GM19463 (cell line): ENCODE measurements around the gene WASF3.

Source experiments
- ATAC-seq: cut with Tn5 transposase; IDR thresholded peaks from one replicate; pipeline ENCODE4 v1.9.1; 2021; ENCODE audit warnings: mild to moderate bottlenecking, moderate library complexity; ENCODE audit not compliant: unreplicated experiment

The WASF3 gene

DNA sequence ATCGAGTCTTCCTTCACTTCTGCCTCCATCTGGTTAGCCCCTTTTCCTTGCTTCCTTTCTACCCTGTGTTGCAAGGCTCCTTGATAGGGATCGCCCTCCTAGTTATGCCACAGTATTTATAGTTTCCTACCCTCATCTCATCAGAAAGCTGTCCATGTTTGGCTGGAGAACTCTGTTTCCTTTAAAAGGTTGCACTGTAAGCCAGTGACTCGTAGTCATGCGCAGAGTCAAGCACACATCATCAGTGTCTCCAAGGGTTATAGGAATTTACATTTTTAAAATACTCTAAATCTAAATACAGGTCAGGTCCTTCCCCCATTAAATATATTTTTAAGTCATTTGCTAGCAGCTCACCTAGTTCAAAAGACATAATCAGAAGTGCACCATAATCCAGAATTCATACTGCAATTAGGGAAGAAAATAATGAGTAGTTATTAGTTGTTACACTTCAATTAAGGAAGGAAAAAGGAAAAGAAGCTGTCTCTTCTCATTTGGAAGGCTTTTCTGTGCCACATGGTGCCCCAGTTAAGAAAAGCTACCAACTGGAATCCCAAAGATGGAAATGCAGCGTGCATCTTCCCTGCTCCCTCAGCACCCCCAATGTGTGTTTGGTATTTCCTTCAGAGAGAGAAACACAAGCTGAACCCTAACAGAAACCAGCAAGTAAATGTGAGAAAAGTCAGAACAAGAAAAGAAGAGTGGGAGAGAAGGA is 122.1 kb downstream of the WASF3 start:
- no peak for ATAC-seq

DNA sequence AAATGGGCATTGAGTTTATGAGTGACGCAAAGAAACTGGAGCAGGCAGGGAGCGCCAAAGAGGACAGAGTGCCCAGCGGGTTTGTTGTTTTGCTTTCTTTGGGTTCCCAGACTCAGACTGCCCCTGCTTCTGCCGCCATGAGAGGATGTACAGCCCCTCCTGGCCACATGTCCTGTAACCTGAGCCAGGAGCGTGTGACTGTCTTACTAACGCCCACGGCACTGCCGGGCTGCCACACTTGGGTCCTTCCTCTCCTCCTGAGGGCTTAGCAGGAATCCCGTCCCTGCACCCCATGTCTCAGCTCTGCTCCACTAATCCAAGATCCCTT is 122.6 kb downstream of the WASF3 start:
- ATAC-seq: no peak

DNA sequence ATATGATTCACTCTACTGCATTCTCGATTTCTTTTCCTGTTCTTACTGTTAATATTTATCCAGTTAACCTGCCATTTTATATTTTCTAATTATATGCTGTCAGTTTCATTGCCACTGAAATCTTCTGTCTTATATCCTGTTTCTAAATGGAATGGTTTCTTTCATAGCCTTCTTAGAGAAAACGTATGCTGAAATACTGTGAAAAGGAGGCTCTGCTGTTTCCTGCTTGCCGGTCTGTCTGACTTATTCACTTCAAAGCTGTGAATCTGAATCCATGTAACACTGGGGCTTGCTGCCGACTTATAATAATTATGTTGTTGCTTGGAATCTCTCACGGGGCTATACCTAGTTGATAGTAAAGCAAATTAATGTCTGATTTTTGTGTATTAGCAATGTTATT is 123.1 kb downstream of the WASF3 start:
- ATAC-seq: no peak

DNA sequence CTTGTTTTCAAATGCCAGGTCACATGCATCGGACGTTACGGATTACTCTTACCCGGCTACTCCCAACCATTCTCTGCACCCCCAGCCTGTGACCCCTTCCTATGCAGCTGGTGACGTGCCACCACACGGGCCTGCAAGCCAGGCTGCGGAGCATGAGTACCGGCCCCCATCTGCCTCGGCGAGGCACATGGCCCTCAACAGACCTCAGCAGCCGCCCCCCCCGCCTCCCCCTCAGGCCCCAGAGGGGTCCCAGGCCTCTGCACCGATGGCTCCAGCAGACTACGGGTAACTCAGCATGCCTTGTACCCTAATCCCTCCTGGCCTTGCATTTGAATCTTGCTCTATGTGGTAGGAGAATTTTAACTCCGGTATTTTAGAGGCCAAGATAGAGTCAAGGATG is 123.6 kb downstream of the WASF3 start:
- ATAC-seq: no peak

DNA sequence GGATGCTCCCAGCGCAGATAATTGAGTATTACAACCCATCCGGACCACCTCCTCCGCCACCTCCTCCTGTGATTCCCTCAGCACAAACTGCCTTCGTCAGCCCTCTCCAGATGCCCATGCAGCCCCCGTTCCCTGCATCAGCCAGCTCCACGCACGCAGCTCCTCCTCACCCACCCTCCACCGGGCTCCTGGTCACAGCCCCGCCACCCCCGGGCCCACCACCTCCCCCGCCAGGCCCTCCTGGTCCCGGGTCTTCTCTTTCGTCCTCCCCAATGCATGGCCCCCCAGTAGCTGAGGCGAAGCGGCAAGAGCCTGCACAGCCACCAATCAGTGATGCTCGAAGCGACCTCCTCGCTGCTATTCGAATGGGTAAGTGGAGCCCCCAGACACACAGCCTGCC is 125.1 kb downstream of the WASF3 start:
- no peak for ATAC-seq

DNA sequence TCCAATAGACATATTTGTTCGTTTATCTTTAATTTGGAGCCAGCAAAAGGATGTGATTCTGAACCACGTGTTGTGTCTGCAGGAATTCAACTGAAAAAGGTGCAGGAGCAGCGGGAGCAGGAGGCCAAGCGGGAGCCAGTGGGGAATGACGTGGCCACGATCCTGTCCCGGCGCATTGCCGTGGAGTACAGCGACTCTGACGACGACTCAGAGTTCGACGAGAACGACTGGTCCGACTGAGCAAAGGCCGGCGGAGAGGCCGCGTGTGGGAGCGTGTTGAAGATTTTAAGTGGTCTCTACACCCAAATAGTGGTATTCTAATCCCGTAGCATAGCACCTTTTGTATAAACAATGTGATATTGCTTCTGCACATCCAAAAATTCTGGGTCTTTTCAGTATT is 128.1 kb downstream of the WASF3 start:
- ATAC-seq: no peak

DNA sequence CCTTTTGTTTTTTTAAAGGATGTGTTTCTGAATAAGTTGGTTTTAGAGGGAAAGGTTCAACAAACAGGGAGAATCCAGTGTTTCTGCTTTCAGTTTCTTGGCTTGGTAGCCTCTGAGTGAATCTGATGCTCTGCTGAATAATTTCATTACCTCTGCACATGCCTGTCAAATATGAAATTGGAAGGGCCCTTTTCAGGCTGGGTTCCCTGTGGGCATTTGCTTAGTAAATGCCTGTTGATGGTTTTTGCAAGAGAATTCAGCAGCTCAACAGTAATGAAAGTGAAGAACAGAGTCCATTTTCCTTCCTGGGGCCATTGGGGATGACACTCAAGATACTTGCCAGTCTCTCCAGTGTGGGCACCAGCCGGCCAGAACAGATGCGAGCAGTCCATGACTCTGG is 128.8 kb downstream of the WASF3 start:
- no peak for ATAC-seq

DNA sequence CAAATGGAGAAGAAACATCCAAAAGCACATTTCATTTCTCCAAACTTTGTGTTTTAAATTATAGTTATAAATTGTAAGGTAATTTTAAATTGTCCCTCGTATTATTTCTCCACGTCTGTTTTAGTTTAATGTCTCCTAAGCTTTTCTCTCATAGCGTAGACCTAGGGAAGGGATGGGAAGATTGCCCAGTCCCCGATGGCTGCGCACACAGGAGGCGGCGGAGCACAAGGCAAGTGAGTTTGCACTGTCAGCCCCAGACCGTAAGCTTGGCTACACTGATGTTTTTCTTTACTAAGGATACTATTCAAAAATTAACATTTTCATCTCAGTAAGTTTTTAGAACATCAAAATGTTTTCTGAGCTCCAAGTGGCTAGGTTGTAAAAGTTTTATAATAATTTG is 130.8 kb downstream of the WASF3 start:
- no peak for ATAC-seq

DNA sequence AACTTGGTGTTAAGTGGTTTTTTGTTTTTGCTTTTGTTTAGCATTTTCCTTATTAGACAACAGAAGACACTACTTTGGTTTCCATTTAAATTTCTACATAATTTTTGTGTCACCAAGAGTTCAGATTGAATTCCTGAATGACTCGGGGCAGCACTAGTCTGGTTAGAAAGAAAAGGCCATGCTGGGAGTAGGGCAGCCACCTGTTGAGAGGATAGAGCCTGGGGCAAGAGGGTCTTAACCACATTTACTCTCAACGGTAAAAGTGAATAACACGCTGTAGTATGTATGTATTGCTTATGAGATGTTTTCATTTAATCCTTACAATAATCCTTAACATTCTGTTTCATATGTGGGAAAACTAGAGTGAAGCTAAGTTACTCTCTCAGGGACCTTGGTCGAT is 131.5 kb downstream of the WASF3 start:
- no peak for ATAC-seq

DNA sequence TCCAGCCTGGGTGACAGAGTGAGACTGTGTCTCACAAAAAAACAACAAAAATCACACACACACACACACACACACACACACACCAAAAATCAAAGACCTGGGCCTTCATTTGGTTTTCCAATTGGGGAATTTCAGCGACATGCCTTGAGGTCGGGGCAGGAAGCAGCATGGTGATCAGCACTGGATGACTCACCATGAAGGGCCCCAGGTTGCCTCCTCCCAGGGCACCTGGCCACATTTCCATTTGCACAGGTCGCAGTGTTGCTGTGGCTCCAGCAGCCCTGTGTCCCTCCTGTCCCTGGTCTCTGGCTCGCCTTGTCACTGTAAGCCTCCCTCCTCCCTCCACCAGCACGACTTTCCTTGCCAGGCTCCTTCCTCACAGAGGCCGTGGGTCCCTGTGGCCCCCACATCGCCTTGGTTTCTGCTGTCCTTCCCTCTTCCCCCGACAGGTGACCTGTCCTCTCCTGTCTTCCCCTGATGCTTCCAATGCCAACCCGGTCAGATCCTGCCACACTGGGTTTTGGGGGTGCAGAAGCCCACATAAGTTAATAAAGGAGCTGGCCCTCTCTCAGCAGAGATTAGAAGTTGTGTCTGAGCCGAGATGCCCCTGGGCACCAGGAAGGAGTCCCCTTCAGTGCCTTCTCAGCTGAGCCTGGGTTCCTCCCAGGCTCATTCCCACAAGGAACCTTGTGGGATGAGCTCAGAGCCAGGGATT is 136.4 kb downstream of the WASF3 start:
- no peak for ATAC-seq

DNA sequence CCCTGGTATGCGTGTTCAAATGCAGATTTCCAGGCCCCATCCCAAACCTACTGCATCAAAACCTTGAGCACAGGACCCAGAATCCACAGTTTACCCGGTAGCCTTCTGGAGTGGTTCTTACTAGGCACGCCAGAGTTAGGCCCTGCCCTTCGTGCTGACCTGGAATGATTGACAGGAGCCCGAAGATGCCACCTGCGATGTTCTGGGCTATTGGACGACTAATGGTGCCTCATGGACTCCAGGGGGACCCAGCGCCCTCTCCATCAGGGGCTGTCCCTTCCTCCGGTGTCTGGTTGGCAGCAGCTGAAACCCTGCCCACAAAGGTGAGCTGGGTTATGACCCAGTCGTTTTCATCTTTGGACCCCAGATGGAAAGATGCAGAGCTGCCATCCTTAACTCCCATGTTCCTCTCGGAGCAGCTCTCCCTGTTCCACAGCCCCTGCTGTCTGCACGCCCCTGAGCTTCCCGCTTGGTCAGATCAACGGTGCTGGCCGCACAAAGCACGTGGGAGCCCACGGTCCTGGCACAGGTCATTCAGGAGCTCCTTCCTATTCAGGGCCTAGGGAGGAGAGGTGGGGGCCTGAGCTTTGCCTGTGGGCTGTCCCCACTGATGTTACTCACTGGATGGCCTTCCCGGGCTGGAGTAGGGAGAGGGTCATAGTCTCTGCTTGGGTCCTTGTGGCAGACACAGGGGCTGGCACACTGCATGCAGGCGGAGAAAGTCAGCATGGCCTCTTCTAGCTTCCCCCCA is 137.3 kb downstream of the WASF3 start:
- no peak for ATAC-seq

DNA sequence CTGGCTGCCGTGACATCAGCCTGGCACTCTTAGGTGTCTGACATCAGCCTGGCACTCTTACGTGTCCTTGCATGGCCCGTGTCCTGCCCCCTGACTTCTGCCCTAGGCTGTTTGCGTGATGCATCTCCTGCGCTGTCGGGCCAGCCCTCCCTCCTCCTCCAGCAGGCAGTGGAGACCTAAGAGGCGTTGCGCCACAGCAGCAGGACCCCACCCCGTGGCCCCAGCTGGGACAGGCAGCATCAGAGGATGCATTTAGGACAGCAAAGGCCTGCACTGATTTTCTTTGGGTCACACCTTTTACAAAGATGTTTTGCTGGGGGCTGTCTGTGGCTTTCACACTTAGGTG is 137.8 kb downstream of the WASF3 start:
- ATAC-seq: no peak

DNA sequence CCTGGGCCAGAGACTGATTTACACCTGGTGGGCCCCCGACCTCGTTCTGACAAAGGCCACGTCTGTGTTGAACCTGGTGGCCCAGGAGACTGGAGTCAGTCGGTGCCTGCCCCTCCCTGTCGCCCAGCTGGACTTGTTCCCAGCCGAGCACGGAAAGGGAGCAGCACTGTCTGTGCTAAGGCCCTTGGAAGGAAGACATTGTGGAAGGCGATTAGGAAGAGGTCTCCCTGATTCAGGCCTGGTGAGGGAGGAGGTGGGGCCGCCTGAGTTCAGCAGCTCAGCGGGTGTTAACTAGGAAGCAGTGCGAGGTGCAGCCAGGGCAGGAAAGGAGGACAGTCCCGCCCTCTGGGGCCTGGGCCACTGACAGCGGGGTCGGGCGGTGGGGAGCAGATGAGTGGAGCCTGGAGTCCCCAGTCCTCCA is 138.4 kb downstream of the WASF3 start:
- ATAC-seq: no peak

DNA sequence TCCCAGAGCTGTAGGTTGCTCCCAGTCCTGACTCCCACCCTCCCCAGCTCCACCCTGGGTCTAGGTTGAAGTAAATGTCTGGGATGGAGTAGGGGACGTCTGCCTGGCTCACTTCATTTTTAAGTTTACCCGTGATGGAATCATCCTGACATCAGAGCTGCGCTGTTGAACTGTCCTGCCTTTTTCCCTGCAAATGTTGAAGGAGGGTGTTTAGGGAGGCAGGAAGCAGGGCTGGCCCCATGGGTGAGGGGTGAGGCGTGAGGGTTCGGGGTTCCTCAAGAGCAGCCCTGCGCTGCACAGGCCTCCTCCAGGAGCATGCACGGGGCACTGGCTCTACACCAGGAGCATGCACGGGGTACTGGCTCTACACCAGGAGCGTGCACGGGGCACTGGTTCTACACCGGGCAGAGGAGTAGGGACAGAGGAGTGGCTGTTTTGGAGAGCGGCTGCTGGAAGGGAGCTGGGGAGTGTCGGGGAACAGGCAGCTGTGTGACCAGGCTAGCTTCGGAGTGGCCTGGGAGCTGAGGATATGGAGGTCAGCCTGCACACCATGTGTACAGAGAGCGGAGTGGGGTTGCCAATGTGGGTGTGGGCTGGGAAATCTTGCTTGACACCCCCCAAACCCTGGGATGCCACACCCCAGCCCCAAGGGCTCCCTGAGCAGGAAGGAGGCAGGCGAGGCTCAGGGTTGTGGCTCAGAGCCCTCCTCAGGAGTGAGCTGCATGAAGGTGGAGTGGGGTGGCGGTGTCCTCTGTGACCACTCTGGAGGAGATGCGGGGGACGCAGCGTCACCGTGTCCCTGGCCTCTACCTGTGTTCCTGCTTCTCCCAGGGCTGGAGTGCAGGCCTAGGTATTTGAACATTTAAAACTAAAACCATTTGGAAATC is 139.8 kb downstream of the WASF3 start:
- no peak for ATAC-seq

DNA sequence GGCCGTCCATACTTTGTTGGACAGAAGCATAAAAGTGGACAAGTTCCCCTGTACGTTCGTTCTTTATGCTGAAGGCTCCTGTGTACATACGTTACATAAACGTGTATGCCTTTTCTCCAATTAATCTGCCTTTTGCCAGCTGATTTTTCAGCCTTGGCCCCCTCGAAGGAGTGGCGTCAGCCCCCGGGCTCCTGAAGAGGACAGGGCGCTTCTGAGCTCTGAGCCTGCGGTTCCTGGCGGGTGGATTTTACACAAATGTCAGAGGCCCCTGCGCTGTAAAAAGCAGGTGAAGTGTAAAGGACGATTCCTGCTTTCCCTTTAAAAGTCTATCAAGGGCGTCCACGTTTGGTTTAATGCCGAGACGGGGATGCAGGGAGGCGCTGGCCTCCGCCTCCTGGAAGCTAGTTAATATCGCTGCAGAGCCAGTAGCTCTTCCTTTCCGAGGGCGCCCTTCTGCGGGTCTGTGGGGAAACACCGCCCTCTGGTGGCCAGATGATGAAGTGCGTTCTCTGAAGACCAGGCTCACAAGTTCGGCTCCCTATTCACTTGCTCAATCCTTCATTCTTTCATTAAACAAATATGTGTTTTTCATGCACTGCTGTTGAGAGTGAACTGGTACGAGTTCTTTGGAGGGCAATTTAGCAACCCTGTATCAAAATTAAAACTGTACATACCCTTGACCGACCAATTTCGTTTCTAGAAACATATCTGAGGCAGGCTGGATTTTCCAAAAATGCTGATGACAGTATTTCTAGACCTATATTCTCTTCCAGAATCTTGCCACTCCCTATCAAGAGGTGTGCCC is 141.1 kb downstream of the WASF3 start:
- ATAC-seq: no peak

DNA sequence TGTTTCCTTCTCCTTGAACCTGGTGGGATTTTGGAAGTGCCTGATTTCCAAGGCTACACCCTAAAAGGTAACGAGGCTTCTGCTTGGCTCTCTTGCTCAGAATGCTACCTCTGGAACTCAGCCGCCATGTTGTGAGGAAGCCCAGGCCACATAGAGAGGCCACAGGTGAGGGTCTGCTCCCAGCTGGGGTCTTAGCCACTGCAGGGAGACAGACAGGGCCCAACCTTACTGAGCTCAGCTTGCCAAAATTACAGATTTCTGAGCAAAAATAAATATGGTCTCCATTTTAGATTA is 141.7 kb downstream of the WASF3 start:
- ATAC-seq: no peak

DNA sequence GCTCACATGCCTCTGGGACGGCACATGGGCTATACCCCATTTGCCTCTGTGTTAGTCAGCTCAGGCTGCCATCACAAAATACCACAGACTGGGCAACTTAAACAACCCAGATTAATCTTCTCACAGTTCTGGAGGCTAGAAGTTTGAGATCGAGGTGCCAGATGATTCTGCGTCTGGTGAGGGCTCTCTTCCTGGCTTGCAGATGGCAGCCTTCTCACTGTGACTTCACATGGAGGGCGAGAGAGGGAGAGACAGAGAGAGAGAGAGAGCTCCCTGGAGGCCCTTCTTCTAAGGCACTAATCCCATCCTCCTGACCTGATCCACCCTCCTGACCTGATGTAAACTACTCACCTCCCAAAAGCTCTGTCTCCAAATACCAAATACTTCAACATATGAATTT is 148.1 kb downstream of the WASF3 start:
- no peak for ATAC-seq

DNA sequence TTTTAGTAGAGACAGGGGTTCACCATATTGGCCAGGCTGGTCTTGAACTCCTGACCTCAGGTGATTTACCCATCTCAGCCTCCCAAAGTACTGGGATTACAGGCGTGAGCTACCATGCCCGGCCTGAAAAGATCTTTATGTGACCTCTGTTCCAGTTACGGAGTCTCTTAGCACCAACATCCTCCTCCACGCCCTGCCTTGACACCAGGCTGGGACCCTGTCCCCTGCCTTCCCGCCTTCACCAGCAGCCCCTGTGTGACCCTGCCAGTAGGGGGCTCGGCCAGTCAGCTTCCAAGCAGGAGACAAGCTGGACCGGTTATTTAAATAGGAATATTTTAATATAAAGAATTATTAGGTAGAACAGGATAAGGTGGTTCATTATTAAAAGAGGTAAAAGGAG is 148.9 kb downstream of the WASF3 start:
- ATAC-seq: no peak

DNA sequence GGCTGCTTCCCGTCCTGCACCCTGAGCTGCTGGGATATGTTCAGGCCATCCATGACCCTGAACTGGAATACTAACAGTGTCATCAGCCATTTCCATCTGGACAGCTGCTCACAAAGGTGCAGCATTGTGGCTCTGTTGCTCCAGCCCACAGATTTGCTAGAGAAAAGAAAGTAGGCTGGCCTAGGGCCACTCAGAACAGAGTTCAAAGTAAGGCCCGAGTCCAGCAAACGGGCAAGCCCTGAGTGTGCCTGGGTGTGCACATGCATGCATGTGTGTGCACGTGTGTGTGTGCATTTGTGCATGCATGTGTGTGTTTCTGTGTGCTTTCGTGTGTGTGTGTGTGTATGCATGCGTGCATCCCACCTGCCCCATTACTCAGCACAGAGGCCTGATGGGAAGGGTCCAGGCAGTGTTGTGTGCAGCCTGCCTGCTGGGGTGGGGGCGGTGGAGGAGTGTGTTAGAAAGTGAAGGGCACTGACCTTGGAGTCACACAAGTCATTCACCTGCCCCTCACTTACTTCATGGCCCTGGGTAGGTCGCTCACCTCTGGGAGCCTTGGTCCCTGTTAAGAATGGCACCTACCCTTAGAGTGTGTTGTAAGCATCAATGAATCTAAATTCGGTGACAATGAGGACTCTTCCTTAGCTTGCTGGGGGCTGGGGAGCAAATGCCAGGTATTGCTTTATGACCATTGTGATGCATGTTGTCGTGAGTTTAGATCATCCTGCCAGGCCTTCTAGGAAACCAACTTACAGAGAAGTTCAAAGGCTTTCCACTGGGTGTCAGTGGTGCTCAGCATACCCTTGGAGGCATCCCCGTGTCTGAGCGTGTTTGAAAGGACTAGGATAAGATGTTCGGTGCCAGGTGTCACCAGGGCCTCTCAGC is 149.9 kb downstream of the WASF3 start:
- ATAC-seq: no peak

DNA sequence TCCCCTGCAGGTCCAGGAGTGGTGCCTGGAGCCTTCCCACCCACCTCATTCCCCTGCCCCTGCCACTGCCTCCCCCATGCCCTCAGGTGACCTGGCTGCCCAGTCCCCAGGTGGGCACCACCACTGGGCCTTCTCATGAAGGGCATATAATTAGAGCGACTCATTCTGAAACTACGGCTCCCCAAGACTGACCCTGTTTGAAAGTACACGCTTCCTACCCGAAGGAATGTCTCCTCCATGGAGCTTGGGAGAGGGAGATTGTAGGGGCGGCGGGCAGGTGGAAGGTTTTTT is 150.5 kb downstream of the WASF3 start:
- ATAC-seq: no peak
